Ishikawa (cell line): ENCODE measurements around the gene HOXC9.

Source experiments
- FOXM1 ChIP-seq: IDR thresholded peaks from 2 replicates; pipeline ENCODE4 v1.6.1; 2012; ENCODE audit warnings: low read depth, borderline replicate concordance
- MAX ChIP-seq: IDR thresholded peaks from 2 replicates; pipeline ENCODE4 v1.6.1; 2012
- ZBTB7A ChIP-seq: IDR thresholded peaks from 2 replicates; pipeline ENCODE4 v1.6.1; 2012; ENCODE audit warnings: low read depth

DNA sequence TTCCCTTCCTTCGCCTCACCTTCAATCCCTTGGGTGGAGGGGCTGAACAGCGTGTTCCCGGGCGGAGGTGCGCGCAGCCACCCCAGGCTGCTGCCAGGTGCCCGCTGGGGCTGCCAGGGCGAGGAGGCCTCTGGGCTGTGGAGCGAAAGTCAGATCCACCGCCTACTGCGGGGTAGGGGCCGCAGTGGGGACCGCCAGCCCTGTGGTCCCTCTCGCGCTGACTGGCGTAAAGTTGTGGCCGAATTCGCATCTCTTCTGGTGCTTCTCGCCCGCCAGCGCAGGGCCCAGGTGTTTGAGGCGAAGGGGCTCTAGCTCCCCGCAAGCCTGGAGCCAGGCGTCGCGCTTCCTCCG is 46.8 kb downstream of the HOXC9 start:
- TF ChIP-seq MAX (no peak), ZBTB7A (no peak), FOXM1 (no peak)
